Activated T-helper 17 cell treated with anti-CD3 and anti-CD28 coated beads, Interleukin-2, amount 50 U/mL, for 72 hours (primary cell): ENCODE data around the gene VWA7. TPM values are rescaled to one million over a fixed set of nuclear protein-coding genes. Genes with fewer than 3 reads are reported as not detected.
"Not testable (repeated sequence)": the region's sequence is repeated elsewhere in the genome, so short reads cannot be mapped to it uniquely, and the experiment has no call there.

ENCODE experiments used
- ATAC-seq: fragments of 150-1000 bp; cut with Tn5 transposase; replicated peaks from 2 replicates; pipeline ENCODE4 v1.10.0; 2021; ENCODE audit warnings: mild to moderate bottlenecking, moderate library complexity
- H3K27ac Mint-ChIP-seq: one replicate; pipeline ENCODE4 v1.8.0; 2022; ENCODE audit warnings: mixed read lengths
- H3K27me3 Mint-ChIP-seq: one replicate; pipeline ENCODE4 v1.8.0; 2022; ENCODE audit warnings: mixed read lengths
- H3K36me3 Mint-ChIP-seq: one replicate; pipeline ENCODE4 v1.8.0; 2022; ENCODE audit warnings: low read depth, mild to moderate bottlenecking, mixed read lengths
- H3K4me1 Mint-ChIP-seq: one replicate; pipeline ENCODE4 v1.8.0; 2022; ENCODE audit warnings: mixed read lengths
- H3K4me3 Mint-ChIP-seq: one replicate; pipeline ENCODE4 v1.8.0; 2022; ENCODE audit warnings: mild to moderate bottlenecking, mixed read lengths
- H3K9me3 Mint-ChIP-seq: one replicate; pipeline ENCODE4 v1.8.0; 2022; ENCODE audit warnings: mixed read lengths
- total RNA-seq, 2 donors: library from RNA; stranded (reverse); gene quantifications; one replicate each; pipeline ENCODE4 v1.2.3, GENCODE V29; 2022

The VWA7 gene
- total RNA-seq, 2 donors from 2014 or later = 2.9 to 4.2 TPM

- Mint-ChIP-seq H3K27me3 (no peaks in the 10 kb centered on the region), H3K9me3 (no peaks in the 10 kb centered on the region), H3K36me3 (peaks cover 41% of the 10 kb centered on the region), H3K4me3 (peak overlapping the region; percentile 92), H3K4me1 (peaks cover 10% of the 10 kb centered on the region), H3K27ac (peak overlapping the region; percentile 99)
- no peak for ATAC-seq
Measured at GRCh38 chr6:31813465-31813849, 36.3 kb upstream of the VWA7 start.

- Mint-ChIP-seq H3K36me3 (peaks cover 31% of the 10 kb centered on the region), H3K4me1 (peaks cover 13% of the 10 kb centered on the region), H3K4me3 (peak overlapping the region; percentile 92), H3K9me3 (no peaks in the 10 kb centered on the region), H3K27ac (peak overlapping the region; percentile 99), H3K27me3 (no peaks in the 10 kb centered on the region)
- ATAC-seq = no peak
Measured at GRCh38 chr6:31811645-31812044, 34.5 kb upstream of the VWA7 start.

- ATAC-seq, H3K4me3 Mint-ChIP-seq, H3K27me3 Mint-ChIP-seq, H3K9me3 Mint-ChIP-seq, H3K27ac Mint-ChIP-seq: not testable (repeated sequence)
- H3K36me3 Mint-ChIP-seq = peaks cover 51% of the 10 kb centered on the region
- H3K4me1 Mint-ChIP-seq = peaks cover 13% of the 10 kb centered on the region
Measured at GRCh38 chr6:31808599-31808998, 31.5 kb upstream of the VWA7 start.

- Mint-ChIP-seq H3K9me3 (no peaks in the 10 kb centered on the region), H3K27ac (peak within 1 kb of the TSS; percentile 91), H3K27me3 (no peaks in the 10 kb centered on the region), H3K4me1 (peaks cover 3% of the 10 kb centered on the region), H3K4me3 (peak within 1 kb of the TSS; percentile 92), H3K36me3 (peaks cover 55% of the 10 kb centered on the region)
- ATAC-seq = peak; percentile 99
Measured at GRCh38 chr6:31806470-31807272, 29.5 kb upstream of the VWA7 start, which contains the start of gene LSM2. LSM2 (minus strand) TSS chr6:31806966; CDS start chr6:31806757, 209 bp downstream.

GRCh38 chr6:31805939-31806469, 28.9 kb upstream of the VWA7 start:
- H3K4me1 Mint-ChIP-seq = peaks cover 3% of the 10 kb centered on the region
- H3K4me3 Mint-ChIP-seq = peak overlapping the region; percentile 92
- no peaks in the 10 kb centered on the region for H3K27me3 Mint-ChIP-seq
- peak overlapping the region; percentile 91 for H3K27ac Mint-ChIP-seq
- ATAC-seq = peak; percentile 15
- H3K9me3 Mint-ChIP-seq = no peaks in the 10 kb centered on the region
- H3K36me3 Mint-ChIP-seq = peaks cover 62% of the 10 kb centered on the region

- not testable (repeated sequence) for ATAC-seq, H3K4me3 Mint-ChIP-seq, H3K27me3 Mint-ChIP-seq, H3K9me3 Mint-ChIP-seq, H3K4me1 Mint-ChIP-seq, H3K27ac Mint-ChIP-seq
- H3K36me3 Mint-ChIP-seq = peaks cover 88% of the 10 kb centered on the region
Measured at GRCh38 chr6:31801031-31801927, 24.2 kb upstream of the VWA7 start.

- Mint-ChIP-seq H3K4me1 (peaks cover 9% of the 10 kb centered on the region), H3K27ac (no peak overlapping the region), H3K27me3 (no peaks in the 10 kb centered on the region), H3K9me3 (no peaks in the 10 kb centered on the region), H3K4me3 (no peak overlapping the region), H3K36me3 (peaks cover 82% of the 10 kb centered on the region)
- ATAC-seq = no peak
Measured at GRCh38 chr6:31799781-31800180, 22.7 kb upstream of the VWA7 start.

GRCh38 chr6:31797588-31797987, 20.5 kb upstream of the VWA7 start:
- H3K27ac Mint-ChIP-seq = peak overlapping the region; percentile 71
- no peak for ATAC-seq
- peak overlapping the region; percentile 72 for H3K4me3 Mint-ChIP-seq
- no peaks in the 10 kb centered on the region for H3K27me3 Mint-ChIP-seq
- no peaks in the 10 kb centered on the region for H3K9me3 Mint-ChIP-seq
- H3K36me3 Mint-ChIP-seq = peaks cover 76% of the 10 kb centered on the region
- H3K4me1 Mint-ChIP-seq = peaks cover 20% of the 10 kb centered on the region

GRCh38 chr6:31796993-31797385, 19.9 kb upstream of the VWA7 start:
- Mint-ChIP-seq H3K4me3 (peak overlapping the region; percentile 72), H3K9me3 (no peaks in the 10 kb centered on the region), H3K4me1 (peaks cover 20% of the 10 kb centered on the region), H3K36me3 (peaks cover 76% of the 10 kb centered on the region), H3K27me3 (no peaks in the 10 kb centered on the region), H3K27ac (peak overlapping the region; percentile 71)
- ATAC-seq = no peak

- Mint-ChIP-seq H3K27me3 (no peaks in the 10 kb centered on the region), H3K4me3 (peak within 1 kb of the TSS; percentile 72), H3K9me3 (no peaks in the 10 kb centered on the region), H3K4me1 (peaks cover 26% of the 10 kb centered on the region), H3K36me3 (peaks cover 77% of the 10 kb centered on the region), H3K27ac (peak within 1 kb of the TSS; percentile 99)
- ATAC-seq = peak; percentile 92
Measured at GRCh38 chr6:31795616-31796298, 18.6 kb upstream of the VWA7 start, which contains the start of gene VARS1. VARS1 (minus strand) TSS chr6:31795752; CDS start chr6:31795217, 535 bp downstream.

GRCh38 chr6:31794866-31795615, 17.9 kb upstream of the VWA7 start:
- Mint-ChIP-seq H3K4me3 (peak overlapping the region; percentile 72), H3K4me1 (peaks cover 30% of the 10 kb centered on the region), H3K36me3 (peaks cover 77% of the 10 kb centered on the region), H3K27ac (peak overlapping the region; percentile 99), H3K9me3 (no peaks in the 10 kb centered on the region), H3K27me3 (no peaks in the 10 kb centered on the region)
- ATAC-seq = peak; percentile 10

GRCh38 chr6:31794294-31794865, 17.3 kb upstream of the VWA7 start:
- Mint-ChIP-seq H3K36me3 (peaks cover 77% of the 10 kb centered on the region), H3K27ac (peak overlapping the region; percentile 8), H3K4me1 (peaks cover 32% of the 10 kb centered on the region), H3K4me3 (peak overlapping the region; percentile 72), H3K27me3 (no peaks in the 10 kb centered on the region), H3K9me3 (no peaks in the 10 kb centered on the region)
- ATAC-seq = no peak

GRCh38 chr6:31793927-31794245, 16.8 kb upstream of the VWA7 start:
- peaks cover 34% of the 10 kb centered on the region for H3K4me1 Mint-ChIP-seq

More at GRCh38 chr6:31793927-31794245, 16.8 kb upstream of the VWA7 start:
- Mint-ChIP-seq H3K4me3 (peak overlapping the region; percentile 72), H3K27ac (peak overlapping the region; percentile 29), H3K36me3 (peaks cover 77% of the 10 kb centered on the region)
- H3K27me3 Mint-ChIP-seq, H3K9me3 Mint-ChIP-seq, ATAC-seq: not testable (repeated sequence)
